ENCODE data around the gene SEL1L3.

GRCh38 chr4:25865586-25865985, 2.8 kb upstream of the SEL1L3 start:
- TF ChIP-seq CTCF (IDR thresholded peaks at IDR 0.05), result no peak
- no peak for TF ChIP-seq EP300 (IDR thresholded peaks at IDR 0.05)

Measured in gastroesophageal sphincter (tissue), 3 donors.